GM19025 (cell line): ENCODE measurements around the gene NDUFC2.
"Not testable (repeated sequence)": the region's sequence is repeated elsewhere in the genome, so short reads cannot be mapped to it uniquely, and the experiment has no call there.

Source experiments
- ATAC-seq: cut with Tn5 transposase; IDR thresholded peaks from one replicate; pipeline ENCODE4 v1.9.1; 2021; ENCODE audit warnings: mild to moderate bottlenecking, low read depth, moderate library complexity; ENCODE audit not compliant: unreplicated experiment

NDUFC2 gene

GRCh38 chr11:78057462-78058055 lies 22.1 kb downstream of the NDUFC2 start:
- ATAC-seq: no peak

- ATAC-seq: no peak
These were observed 23.6 kb downstream of the NDUFC2 start for GRCh38 chr11:78056093-78056492.

GRCh38 chr11:78054971-78055370 lies 24.7 kb downstream of the NDUFC2 start:
- no peak for ATAC-seq

- ATAC-seq: no peak
These were observed 28.5 kb downstream of the NDUFC2 start for GRCh38 chr11:78050964-78051831.

GRCh38 chr11:78049348-78049747 lies 30.3 kb downstream of the NDUFC2 start:
- ATAC-seq: no peak

GRCh38 chr11:78048561-78048960 lies 31.1 kb downstream of the NDUFC2 start:
- ATAC-seq: no peak

GRCh38 chr11:78046486-78046854 lies 33.2 kb downstream of the NDUFC2 start:
- ATAC-seq: no peak

- no peak for ATAC-seq
These were observed 33.7 kb downstream of the NDUFC2 start for GRCh38 chr11:78045851-78046485.

GRCh38 chr11:78044706-78045105 lies 35.0 kb downstream of the NDUFC2 start:
- no peak for ATAC-seq

- ATAC-seq: no peak
These were observed 37.7 kb downstream of the NDUFC2 start for GRCh38 chr11:78041843-78042440.

GRCh38 chr11:78041380-78041719 lies 38.3 kb downstream of the NDUFC2 start:
- ATAC-seq: not testable (repeated sequence)

GRCh38 chr11:78040691-78041379 lies 38.8 kb downstream of the NDUFC2 start:
- no peak for ATAC-seq

- no peak for ATAC-seq
These were observed 39.6 kb downstream of the NDUFC2 start for GRCh38 chr11:78039919-78040671.

- no peak for ATAC-seq
These were observed 40.2 kb downstream of the NDUFC2 start for GRCh38 chr11:78039391-78039918.

GRCh38 chr11:78038697-78039313 lies 40.9 kb downstream of the NDUFC2 start:
- no peak for ATAC-seq

- ATAC-seq: no peak
These were observed 41.6 kb downstream of the NDUFC2 start for GRCh38 chr11:78037825-78038620.

- no peak for ATAC-seq
These were observed 42.6 kb downstream of the NDUFC2 start for GRCh38 chr11:78037056-78037455.

GRCh38 chr11:78036313-78036712 lies 43.3 kb downstream of the NDUFC2 start:
- no peak for ATAC-seq

- ATAC-seq: no peak
These were observed 45.0 kb downstream of the NDUFC2 start for GRCh38 chr11:78034623-78035022.
